ENCODE results near the gene P3H2.

The P3H2 gene

GRCh38 chr3:190159902-190160435, 39.3 kb upstream of the P3H2 start:
- TF ChIP-seq ZNF830 (tag by site-specific recombination; IDR thresholded peaks at IDR 0.05; ENCODE audit: low read depth) = no peak
- no peak for TF ChIP-seq ZBTB11 (tag by site-specific recombination; conservative IDR thresholded peaks at IDR 0.05; ENCODE audit: low read depth)
- TF ChIP-seq ZNF624 (tag by site-specific recombination; IDR thresholded peaks at IDR 0.05) = no peak
- TF ChIP-seq ZNF155 (tag by site-specific recombination; IDR thresholded peaks at IDR 0.05) = no peak
- TF ChIP-seq ZNF501 (tag by site-specific recombination; IDR thresholded peaks at IDR 0.05) = no peak
- TF ChIP-seq ZEB2 (tag by site-specific recombination; IDR thresholded peaks at IDR 0.05) = no peak
- no peak for TF ChIP-seq MYNN (tag by site-specific recombination; IDR thresholded peaks at IDR 0.05; ENCODE audit: borderline replicate concordance)
- no peak for TF ChIP-seq ZNF596 (tag by site-specific recombination; IDR thresholded peaks at IDR 0.05)
- TF ChIP-seq ZNF791 (tag by site-specific recombination; IDR thresholded peaks at IDR 0.05) = no peak
- no peak for TF ChIP-seq HOXD13 (CRISPR knock-in tag; IDR thresholded peaks at IDR 0.05; ENCODE audit: borderline replicate concordance)
- no peak for TF ChIP-seq OVOL3 (tag by site-specific recombination; IDR thresholded peaks at IDR 0.05)
- no peak for TF ChIP-seq ZNF146 (tag by site-specific recombination; IDR thresholded peaks at IDR 0.05)
- TF ChIP-seq ZNF416 (tag by site-specific recombination; IDR thresholded peaks at IDR 0.05) = no peak
- TF ChIP-seq ZBTB21 (tag by site-specific recombination; IDR thresholded peaks at IDR 0.05) = no peak
- no peak for TF ChIP-seq ZSCAN4 (tag by site-specific recombination; IDR thresholded peaks at IDR 0.05)
- no peak for TF ChIP-seq ZXDB (tag by site-specific recombination; IDR thresholded peaks at IDR 0.05)
- no peak for TF ChIP-seq AEBP2 (tag by site-specific recombination; IDR thresholded peaks at IDR 0.05; ENCODE audit: borderline replicate concordance)
- ChIA-PET POLR2A (no interaction called here), CTCF (no interaction called here)
- no peaks in the 10 kb centered on the region for H3K36me3 ChIP-seq (ENCODE audit: control insufficient read depth in 2 of 2, insufficient read depth in 1 of 2, low read length in 2 of 2)
- no peaks in the 10 kb centered on the region for H3K9me3 ChIP-seq (ENCODE audit: control insufficient read depth, insufficient read depth, low read depth, low read length)
- H3K4me1 ChIP-seq (ENCODE audit: control insufficient read depth, insufficient read depth, low read length) = no peaks in the 10 kb centered on the region
- no peak overlapping the region for H3K4me3 ChIP-seq (ENCODE audit: low read depth, low read length)
- H3K27ac ChIP-seq (ENCODE audit: extremely low read depth, low read depth, low read length) = no peak overlapping the region

- ChIA-PET POLR2A (no interaction called here), CTCF (interaction anchor here (1.5 kb wide), 1 partner anchor 197 kb away, joined by 3 read pairs; no protein-coding TSS in a partner anchor)
- TF ChIP-seq ZNF548 (tag by site-specific recombination; IDR thresholded peaks at IDR 0.05) = no peak
- no peak for TF ChIP-seq ZNF549 (tag by site-specific recombination; IDR thresholded peaks at IDR 0.05)
- no peak for TF ChIP-seq PRDM2 (tag by site-specific recombination; IDR thresholded peaks at IDR 0.05; ENCODE audit: borderline replicate concordance)
- no peak for TF ChIP-seq MYNN (tag by site-specific recombination; IDR thresholded peaks at IDR 0.05; ENCODE audit: borderline replicate concordance)
- no peak for TF ChIP-seq ZNF16 (tag by site-specific recombination; IDR thresholded peaks at IDR 0.05; ENCODE audit: low read depth)
- no peak for TF ChIP-seq ZNF175 (tag by site-specific recombination; IDR thresholded peaks at IDR 0.05)
- TF ChIP-seq ZNF138 (tag by site-specific recombination; IDR thresholded peaks at IDR 0.05; ENCODE audit: borderline replicate concordance) = no peak
- no peak for TF ChIP-seq ZBTB1 (tag by site-specific recombination; IDR thresholded peaks at IDR 0.05)
These were observed 37.6 kb upstream of the P3H2 start for GRCh38 chr3:190158261-190158660.

More at GRCh38 chr3:190158261-190158660, 37.6 kb upstream of the P3H2 start:
- no peaks in the 10 kb centered on the region for H3K4me1 ChIP-seq (ENCODE audit: control insufficient read depth, insufficient read depth, low read length)
- H3K27ac ChIP-seq (ENCODE audit: extremely low read depth, low read depth, low read length) = no peak overlapping the region
- H3K36me3 ChIP-seq (ENCODE audit: control insufficient read depth in 2 of 2, insufficient read depth in 1 of 2, low read length in 2 of 2) = no peaks in the 10 kb centered on the region
- no peaks in the 10 kb centered on the region for H3K9me3 ChIP-seq (ENCODE audit: control insufficient read depth, insufficient read depth, low read depth, low read length)
- H3K4me3 ChIP-seq (ENCODE audit: low read depth, low read length) = no peak overlapping the region
